ENCODE measurements around the gene ARSA. TPM values are rescaled to one million over a fixed set of nuclear protein-coding genes. Genes with fewer than 3 reads are reported as not detected.
"Not testable (repeated sequence)": the region's sequence is repeated elsewhere in the genome, so short reads cannot be mapped to it uniquely, and the experiment has no call there.

The ARSA gene
- polyA plus RNA-seq, 2 of the 4 experiments (the other 2 are of a cell fraction), result 7.7 to 19.5 TPM

DNA sequence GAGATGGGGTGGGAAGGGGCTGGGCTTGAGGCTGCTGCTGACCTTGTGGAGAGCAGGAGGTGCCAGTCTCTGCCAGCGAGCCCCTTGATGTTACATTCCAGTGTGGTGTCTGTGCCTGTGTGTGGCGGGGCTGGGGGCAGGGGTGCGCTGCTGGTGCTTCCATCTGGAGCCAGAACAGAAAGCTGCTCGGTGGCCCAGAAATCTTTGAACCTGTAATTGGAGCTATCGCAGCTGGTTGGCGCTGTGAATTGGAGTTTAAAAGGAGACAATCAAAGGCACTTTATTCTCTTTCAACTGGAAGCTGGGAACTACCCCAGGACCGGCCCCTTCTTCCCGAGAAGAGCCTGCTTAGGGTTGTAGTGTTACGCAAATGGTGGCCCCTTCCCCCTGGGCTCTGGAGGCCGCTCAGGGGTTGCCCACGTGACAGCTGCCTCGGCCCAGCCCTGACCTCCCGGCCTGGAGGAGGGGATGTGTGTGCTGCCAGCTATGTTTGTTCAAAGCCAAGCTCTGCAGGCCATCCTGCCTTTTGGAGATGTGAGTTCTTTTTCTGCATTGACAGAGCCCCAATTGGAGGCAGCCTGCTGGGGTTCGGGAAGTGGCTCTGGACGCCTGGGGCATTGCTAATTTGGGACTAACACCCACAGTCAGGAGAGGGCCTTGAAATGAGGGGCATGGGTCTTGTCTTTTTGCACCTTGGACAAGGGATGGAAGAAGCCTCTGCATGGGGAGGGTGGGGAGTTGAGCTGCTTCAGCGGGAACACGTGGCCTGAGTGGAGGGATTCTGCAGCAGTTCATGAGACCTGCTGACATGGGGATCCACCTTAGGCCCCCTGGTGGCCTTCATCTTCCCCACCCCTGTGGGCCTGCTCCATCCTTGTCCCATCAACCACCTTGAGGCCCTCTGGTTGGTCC lies 14.0 kb upstream of the ARSA start (continued):
- TF ChIP-seq MAFK (IDR thresholded peaks at IDR 0.05; ENCODE audit: partially characterized antibody), result no peak
- TF ChIP-seq PHF8 (IDR thresholded peaks at IDR 0.05; ENCODE audit: borderline replicate concordance, low read depth), result no peak
- TF ChIP-seq SREBF2 (IDR thresholded peaks at IDR 0.05), result no peak

DNA sequence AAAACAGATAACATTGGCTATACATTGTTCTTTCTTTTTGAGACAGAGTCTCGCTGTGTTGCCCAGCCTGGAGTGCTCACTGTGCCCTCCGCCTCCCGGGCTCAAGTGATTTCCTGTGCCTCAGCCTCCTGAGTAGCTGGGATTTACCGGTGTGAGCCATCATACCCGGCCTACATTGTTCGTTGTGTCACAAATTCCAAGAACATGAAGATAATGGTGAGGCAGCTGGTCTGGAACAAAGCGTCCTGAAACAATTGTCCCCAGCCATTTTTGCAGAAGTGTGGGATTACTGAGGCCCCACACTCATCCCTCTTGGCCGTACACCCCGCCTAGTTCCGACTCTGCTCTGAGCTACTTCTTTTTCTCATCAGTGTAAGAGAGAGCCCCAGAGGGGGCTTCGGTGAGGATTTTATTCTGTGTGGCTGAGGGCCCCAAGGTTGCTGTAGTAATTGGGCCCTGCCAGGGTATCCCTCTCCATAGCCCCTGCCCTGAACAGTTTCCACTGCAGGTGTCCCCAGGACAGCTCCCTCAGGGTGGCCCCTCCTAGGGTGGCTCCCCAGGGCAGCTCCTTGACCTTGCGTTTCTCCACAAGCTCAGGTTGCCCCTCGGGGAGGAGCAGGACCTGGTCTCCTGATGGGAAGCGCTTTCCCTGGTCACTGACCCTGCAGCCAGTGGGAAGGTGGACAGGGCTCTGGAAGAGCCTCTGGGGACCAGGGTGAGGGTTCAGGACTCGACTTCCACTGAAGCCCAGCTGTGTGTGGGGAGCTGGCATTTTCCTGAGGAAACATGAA lies 13.1 kb upstream of the ARSA start:
- FAIRE-seq, result no peak
- no peaks in the 10 kb centered on the region for H3K4me1 ChIP-seq
- TF ChIP-seq POLR2A (IDR thresholded peaks at IDR 0.05; ENCODE audit: low read length) (no peak), CBX8 (IDR thresholded peaks at IDR 0.05) (no peak), FOSL2 (IDR thresholded peaks at IDR 0.05) (no peak), FOSL2 (CRISPR knock-in tag; IDR thresholded peaks at IDR 0.05) (no peak), HEYL (CRISPR knock-in tag; IDR thresholded peaks at IDR 0.05) (no peak), HDAC2 (IDR thresholded peaks at IDR 0.05) (no peak), RCOR1 (IDR thresholded peaks at IDR 0.05; ENCODE audit: low read depth, low read length) (no peak), FOXS1 (CRISPR knock-in tag; IDR thresholded peaks at IDR 0.05) (no peak), ZNF302 (CRISPR knock-in tag; IDR thresholded peaks at IDR 0.05) (no peak)
- TF ChIP-seq, protein P1, sequence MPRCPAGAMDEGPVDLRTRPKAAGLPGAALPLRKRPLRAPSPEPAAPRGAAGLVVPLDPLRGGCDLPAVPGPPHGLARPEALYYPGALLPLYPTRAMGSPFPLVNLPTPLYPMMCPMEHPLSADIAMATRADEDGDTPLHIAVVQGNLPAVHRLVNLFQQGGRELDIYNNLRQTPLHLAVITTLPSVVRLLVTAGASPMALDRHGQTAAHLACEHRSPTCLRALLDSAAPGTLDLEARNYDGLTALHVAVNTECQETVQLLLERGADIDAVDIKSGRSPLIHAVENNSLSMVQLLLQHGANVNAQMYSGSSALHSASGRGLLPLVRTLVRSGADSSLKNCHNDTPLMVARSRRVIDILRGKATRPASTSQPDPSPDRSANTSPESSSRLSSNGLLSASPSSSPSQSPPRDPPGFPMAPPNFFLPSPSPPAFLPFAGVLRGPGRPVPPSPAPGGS (IDR thresholded peaks at IDR 0.05), result no peak
- TF ChIP-seq, protein P2, sequence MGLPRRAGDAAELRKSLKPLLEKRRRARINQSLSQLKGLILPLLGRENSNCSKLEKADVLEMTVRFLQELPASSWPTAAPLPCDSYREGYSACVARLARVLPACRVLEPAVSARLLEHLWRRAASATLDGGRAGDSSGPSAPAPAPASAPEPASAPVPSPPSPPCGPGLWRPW (IDR thresholded peaks at IDR 0.05), result no peak
- TF ChIP-seq, protein P3, sequence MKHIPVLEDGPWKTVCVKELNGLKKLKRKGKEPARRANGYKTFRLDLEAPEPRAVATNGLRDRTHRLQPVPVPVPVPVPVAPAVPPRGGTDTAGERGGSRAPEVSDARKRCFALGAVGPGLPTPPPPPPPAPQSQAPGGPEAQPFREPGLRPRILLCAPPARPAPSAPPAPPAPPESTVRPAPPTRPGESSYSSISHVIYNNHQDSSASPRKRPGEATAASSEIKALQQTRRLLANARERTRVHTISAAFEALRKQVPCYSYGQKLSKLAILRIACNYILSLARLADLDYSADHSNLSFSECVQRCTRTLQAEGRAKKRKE (CRISPR knock-in tag; IDR thresholded peaks at IDR 0.05; ENCODE audit: low read depth), result no peak
- TF ChIP-seq, protein P4, sequence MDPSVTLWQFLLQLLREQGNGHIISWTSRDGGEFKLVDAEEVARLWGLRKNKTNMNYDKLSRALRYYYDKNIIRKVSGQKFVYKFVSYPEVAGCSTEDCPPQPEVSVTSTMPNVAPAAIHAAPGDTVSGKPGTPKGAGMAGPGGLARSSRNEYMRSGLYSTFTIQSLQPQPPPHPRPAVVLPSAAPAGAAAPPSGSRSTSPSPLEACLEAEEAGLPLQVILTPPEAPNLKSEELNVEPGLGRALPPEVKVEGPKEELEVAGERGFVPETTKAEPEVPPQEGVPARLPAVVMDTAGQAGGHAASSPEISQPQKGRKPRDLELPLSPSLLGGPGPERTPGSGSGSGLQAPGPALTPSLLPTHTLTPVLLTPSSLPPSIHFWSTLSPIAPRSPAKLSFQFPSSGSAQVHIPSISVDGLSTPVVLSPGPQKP (IDR thresholded peaks at IDR 0.05; ENCODE audit: low read depth, low read length), result no peak
- H3K4me3 ChIP-seq, result no peak overlapping the region
- no peak overlapping the region for H3K27ac ChIP-seq
- ChIA-PET POLR2A (no interaction called here), CTCF (interaction anchor here (1.1 kb wide), 1 partner anchor 84 kb away, joined by 3 read pairs; no protein-coding TSS in a partner anchor)
- DNase-seq (ENCODE audit: low read depth in 1 of 2, low spot score in 1 of 2), result no peak
- H3K4me2 ChIP-seq, result no peak overlapping the region
- WGBS (ENCODE audit: missing lambda C conversion rate), result 78% methylated on average over 11 of the region's 15 CpGs
- H3K9me3 ChIP-seq, result no peaks in the 10 kb centered on the region
- ATAC-seq, result no peak

DNA sequence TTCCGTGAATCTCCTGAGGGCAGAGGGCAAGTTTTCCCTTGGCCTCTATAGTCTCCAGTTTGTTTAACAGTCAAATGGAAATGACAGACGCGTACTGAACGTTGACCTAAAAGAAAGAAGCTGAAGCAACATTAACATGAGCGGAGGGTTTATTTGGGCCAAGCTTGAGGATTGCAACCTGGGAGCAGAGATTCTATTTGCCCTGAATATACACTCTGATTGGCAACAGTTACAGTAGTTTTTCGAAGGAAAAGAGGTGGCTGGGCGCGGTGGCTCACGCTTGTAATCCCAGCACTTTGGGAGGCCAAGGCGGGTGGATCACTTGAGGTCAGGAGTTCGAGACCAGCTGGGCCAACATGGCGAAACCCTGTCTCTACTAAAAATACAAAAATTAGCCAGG lies 12.3 kb upstream of the ARSA start:
- H3K4me1 ChIP-seq; FAIRE-seq; POLR2A ChIA-PET; H3K4me2 ChIP-seq; H3K9me3 ChIP-seq; H3K27ac ChIP-seq; DNase-seq (ENCODE audit: low read depth in 1 of 2, low spot score in 1 of 2); ATAC-seq; H3K4me3 ChIP-seq: not testable (repeated sequence)
- CTCF ChIA-PET, result interaction anchor here (1.1 kb wide), 1 partner anchor 84 kb away, joined by 3 read pairs; no protein-coding TSS in a partner anchor
- WGBS (ENCODE audit: missing lambda C conversion rate), result 86% methylated on average over 12 of the region's 12 CpGs

DNA sequence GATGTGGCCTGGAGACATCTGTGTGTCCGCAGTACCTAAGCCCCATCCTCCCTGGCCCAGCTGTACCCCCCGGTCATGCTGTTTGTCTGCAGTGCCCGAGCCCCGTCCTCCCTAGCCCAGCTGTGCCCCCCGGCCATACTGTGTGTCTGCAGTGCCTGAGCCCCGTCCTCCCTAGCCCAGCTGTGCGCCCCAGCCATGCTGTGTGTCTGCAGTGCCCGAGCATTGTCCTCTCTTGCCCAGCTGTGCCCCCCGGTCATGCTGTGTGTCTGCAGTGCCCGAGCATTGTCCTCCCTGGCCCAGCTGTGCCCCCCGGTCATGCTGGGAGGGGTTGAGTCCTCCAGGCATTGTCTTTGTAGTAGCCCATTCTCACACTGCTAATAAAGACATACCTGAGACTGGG lies 7.6 kb upstream of the ARSA start:
- POLR2A ChIA-PET, result no interaction called here
- no peaks in the 10 kb centered on the region for H3K9me3 ChIP-seq
- H3K4me3 ChIP-seq, result no peak overlapping the region
- 69% methylated on average over 4 of the region's 11 CpGs for WGBS (ENCODE audit: missing lambda C conversion rate)
- no peak overlapping the region for H3K4me2 ChIP-seq
- CTCF ChIA-PET, result no interaction called here
- ATAC-seq (no peak), FAIRE-seq (no peak), DNase-seq (ENCODE audit: low read depth in 1 of 2, low spot score in 1 of 2) (no peak)
- no peak overlapping the region for H3K27ac ChIP-seq
- no peaks in the 10 kb centered on the region for H3K4me1 ChIP-seq
- no peak for TF ChIP-seq FOSL2 (IDR thresholded peaks at IDR 0.05)
- no peak for TF ChIP-seq FOSL2 (CRISPR knock-in tag; IDR thresholded peaks at IDR 0.05)
- TF ChIP-seq KDM5A (IDR thresholded peaks at IDR 0.05), result no peak
- TF ChIP-seq SMC3 (IDR thresholded peaks at IDR 0.05), result no peak
- no peak for TF ChIP-seq NR3C1 (IDR thresholded peaks at IDR 0.05)
- no peak for TF ChIP-seq POLR2A (IDR thresholded peaks at IDR 0.05; ENCODE audit: low read length)
- no peak for TF ChIP-seq BHLHE40 (IDR thresholded peaks at IDR 0.05; ENCODE audit: low read depth, low read length)
- no peak for TF ChIP-seq SREBF2 (IDR thresholded peaks at IDR 0.05)
- no peak for TF ChIP-seq ZSCAN20 (CRISPR knock-in tag; IDR thresholded peaks at IDR 0.05)
- TF ChIP-seq EHF (CRISPR knock-in tag; IDR thresholded peaks at IDR 0.05), result no peak
- TF ChIP-seq, protein P4 (IDR thresholded peaks at IDR 0.05; ENCODE audit: low read depth, low read length), result no peak
- TF ChIP-seq GATA3 (IDR thresholded peaks at IDR 0.05; ENCODE audit: borderline replicate concordance), result no peak
- TF ChIP-seq RAD21 (conservative IDR thresholded peaks at IDR 0.05 in 1 of 2, IDR thresholded peaks at IDR 0.05 in 1 of 2), result no peak
- no peak for TF ChIP-seq NPAS2 (CRISPR knock-in tag; IDR thresholded peaks at IDR 0.05; ENCODE audit: borderline replicate concordance)
- TF ChIP-seq CBX8 (IDR thresholded peaks at IDR 0.05), result no peak
- no peak for TF ChIP-seq RARB (CRISPR knock-in tag; IDR thresholded peaks at IDR 0.05)
